ENCODE measurements around the gene SNED1.

- TF ChIP-seq EZH2 (IDR thresholded peaks at IDR 0.05) (no peak), POLR2AphosphoS5 (IDR thresholded peaks at IDR 0.05; ENCODE audit: borderline replicate concordance, low read depth, low read length) (no peak), FOXP2 (optimal IDR thresholded peaks at IDR 0.05; ENCODE audit: control extremely low read depth, extremely low read length, insufficient read depth) (no peak)
Observed at GRCh38 chr2:241006412-241006811, 8.0 kb downstream of the SNED1 start.
